AG10803 (cell line): ENCODE data around the gene BCAS3.

Experiments used
- DNase-seq: peaks from one replicate; pipeline ENCODE4 v3.0.0; 2010; ENCODE audit warnings: low read depth
- H3K4me3 ChIP-seq: 2 replicates; pipeline ENCODE4 v1.5.1; 2011; ENCODE audit warnings: mild to moderate bottlenecking, low read length, control low read depth
- CTCF ChIP-seq: conservative IDR thresholded peaks from 2 replicates; pipeline ENCODE4 v1.5.1; 2011; ENCODE audit warnings: mild to moderate bottlenecking, low read length, control low read depth, inconsistent platforms

BCAS3 gene

GRCh38 chr17:61128661-61129115 is 451.0 kb downstream of the BCAS3 start:
- H3K4me3 ChIP-seq: no peak overlapping the region
- DNase-seq: peak; percentile 76
- no peak for TF ChIP-seq CTCF

GRCh38 chr17:61129267-61130254 is 451.9 kb downstream of the BCAS3 start:
- H3K4me3 ChIP-seq: no peak overlapping the region
- DNase-seq: peak; percentile 18
- TF ChIP-seq CTCF: no peak

- no peak for DNase-seq
- no peak for TF ChIP-seq CTCF
- H3K4me3 ChIP-seq: no peak overlapping the region
Measured at GRCh38 chr17:61130330-61130729, 452.7 kb downstream of the BCAS3 start.

GRCh38 chr17:61131585-61131984 is 453.9 kb downstream of the BCAS3 start:
- TF ChIP-seq CTCF: no peak
- DNase-seq: no peak
- no peak overlapping the region for H3K4me3 ChIP-seq

- no peak overlapping the region for H3K4me3 ChIP-seq
- DNase-seq: no peak
- TF ChIP-seq CTCF: no peak
Measured at GRCh38 chr17:61132524-61132923, 454.9 kb downstream of the BCAS3 start.

GRCh38 chr17:61133853-61134252 is 456.2 kb downstream of the BCAS3 start:
- no peak for DNase-seq
- H3K4me3 ChIP-seq: no peak overlapping the region
- TF ChIP-seq CTCF: no peak

GRCh38 chr17:61134551-61135235 is 457.0 kb downstream of the BCAS3 start:
- no peak for DNase-seq
- no peak overlapping the region for H3K4me3 ChIP-seq
- TF ChIP-seq CTCF: no peak
